Daoy (cell line): ENCODE results near the gene GPSM1. TPM values are rescaled to one million over a fixed set of nuclear protein-coding genes. Genes with fewer than 3 reads are reported as not detected.

Source experiments
- total RNA-seq: library from RNA; depleted of rRNA; stranded (reverse); fragments of >200 nt; shearing (Covaris generic); gene quantifications from 2 replicates; pipeline ENCODE4 v1.2.3, GENCODE V29; 2014; rRNA removed

Gene GPSM1
- total RNA-seq, 1 experiment from 2014 or later: 23.4 TPM

Other genes starting within 250 kb of the GPSM1 start
- gene NACC2, start 232.2 kb upstream of the GPSM1 start, total RNA-seq: 10.9 and 11.5 TPM in 2 replicates
- gene TMEM250, start 208.7 kb upstream of the GPSM1 start, total RNA-seq: 37.5 and 49.5 TPM in 2 replicates
- not detected in 2 replicates for gene LHX3, start 122.4 kb upstream of the GPSM1 start, total RNA-seq
- gene QSOX2, start 81.7 kb upstream of the GPSM1 start, total RNA-seq: 25.8 and 30.3 TPM in 2 replicates
- gene CCDC187, start 23.4 kb upstream of the GPSM1 start, total RNA-seq: not detected in 2 replicates
- gene DNLZ, start 36.2 kb downstream of the GPSM1 start, total RNA-seq: 100 and 120 TPM in 2 replicates
- 0.36 and 1.1 TPM in 2 replicates for gene CARD9, start 46.1 kb downstream of the GPSM1 start, total RNA-seq
- gene SNAPC4, start 72.6 kb downstream of the GPSM1 start, total RNA-seq: 15.5 and 19.9 TPM in 2 replicates
- gene ENTR1, start 83.1 kb downstream of the GPSM1 start, total RNA-seq: 85.3 and 88.0 TPM in 2 replicates
- gene PMPCA, start 83.1 kb downstream of the GPSM1 start, total RNA-seq: 85.3 and 129 TPM in 2 replicates
- 6.6 TPM in 2 replicates for gene INPP5E, start 112.3 kb downstream of the GPSM1 start, total RNA-seq
- 22.1 and 25.4 TPM in 2 replicates for gene SEC16A, start 155.5 kb downstream of the GPSM1 start, total RNA-seq
- gene NOTCH1, start 218.5 kb downstream of the GPSM1 start, total RNA-seq: 4.4 and 8.7 TPM in 2 replicates